ENCODE data around the gene AHCYL2. TPM values are rescaled to one million over a fixed set of nuclear protein-coding genes. Genes with fewer than 3 reads are reported as not detected.

AHCYL2 gene
- polyA plus RNA-seq, 3 donors, result 10.7 to 14.6 (median 12.1) TPM

DNA sequence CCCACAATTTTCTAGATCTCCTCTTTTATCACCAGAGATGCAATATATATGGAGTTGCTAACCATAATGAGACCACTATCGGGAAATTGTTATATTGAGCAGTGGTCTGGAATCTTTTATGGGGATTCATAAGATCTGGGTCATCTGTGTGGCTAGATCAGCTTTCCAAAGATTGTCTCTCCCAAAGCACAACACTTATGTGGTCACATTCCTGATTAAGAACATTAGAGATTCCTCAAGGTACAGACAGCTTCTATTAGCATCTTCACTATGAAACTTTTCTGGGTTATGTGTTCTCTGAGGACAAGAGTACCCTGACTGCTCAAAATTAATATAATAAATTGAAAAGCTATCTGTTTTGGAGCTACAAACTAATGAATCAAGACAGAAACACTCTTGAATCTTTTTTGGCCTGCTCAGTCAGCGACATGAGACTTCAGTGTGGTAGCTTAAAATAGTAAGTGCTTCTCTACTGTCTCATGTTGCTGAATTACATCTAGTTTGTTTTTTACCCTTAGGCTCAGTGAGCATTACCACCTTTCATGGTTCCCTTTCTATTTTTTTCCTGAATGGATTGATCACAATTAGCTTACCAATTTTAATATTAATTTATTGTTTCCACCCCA lies 166.8 kb downstream of the AHCYL2 start:
- Histone ChIP-seq H3K27me3 (ENCODE audit: control insufficient read depth in 2 of 2, insufficient read depth in 2 of 2, low read length in 2 of 2) (no peaks in the 10 kb centered on the region), H3K9me3 (replicated peaks in 1 of 2; ENCODE audit: control insufficient read depth in 1 of 2, insufficient read depth in 1 of 2, low read length in 2 of 2) (no peaks in the 10 kb centered on the region), H4K20me1 (ENCODE audit: insufficient read depth, low read length) (no peaks in the 10 kb centered on the region), H3K9ac (ENCODE audit: insufficient read depth, low read length, poor library complexity, severe bottlenecking) (no peak overlapping the region), H2AFZ (ENCODE audit: insufficient read depth, low read depth, low read length, poor library complexity, severe bottlenecking) (no peak overlapping the region), H3K27ac (ENCODE audit: low read depth in 1 of 2, low read length in 2 of 2) (no peak overlapping the region), H3K36me3 (replicated peaks in 1 of 2; ENCODE audit: control insufficient read depth in 1 of 2, insufficient read depth in 2 of 2, low read length in 2 of 2) (peaks cover 17 to 58% of the 10 kb centered on the region in 2 donors), H3K4me3 (replicated peaks in 1 of 3; ENCODE audit: low read depth in 2 of 3, low read length in 3 of 3) (no peak overlapping the region), H3K4me2 (replicated peaks; ENCODE audit: extremely low read depth, low read length, poor library complexity, severe bottlenecking) (no peak overlapping the region), H3K4me1 (ENCODE audit: control insufficient read depth in 1 of 2, insufficient read depth in 2 of 2, low read length in 2 of 2) (no peaks in the 10 kb centered on the region), H3K79me2 (ENCODE audit: insufficient read depth, low read length) (no peaks in the 10 kb centered on the region)
- Mint-ChIP-seq H3K4me1 (no peaks in the 10 kb centered on the region), H3K4me3 (no peak overlapping the region), H3K36me3 (peaks cover 39 to 46% of the 10 kb centered on the region in 2 donors), H3K9me3 (no peaks in the 10 kb centered on the region), H3K27ac (no peak overlapping the region), H3K27me3 (ENCODE audit: low read depth in 3 of 3) (peaks cover 0 to 2% (median 2%) of the 10 kb centered on the region in 3 donors)
- DNase-seq, result no peak
- TF ChIP-seq, protein P1, sequence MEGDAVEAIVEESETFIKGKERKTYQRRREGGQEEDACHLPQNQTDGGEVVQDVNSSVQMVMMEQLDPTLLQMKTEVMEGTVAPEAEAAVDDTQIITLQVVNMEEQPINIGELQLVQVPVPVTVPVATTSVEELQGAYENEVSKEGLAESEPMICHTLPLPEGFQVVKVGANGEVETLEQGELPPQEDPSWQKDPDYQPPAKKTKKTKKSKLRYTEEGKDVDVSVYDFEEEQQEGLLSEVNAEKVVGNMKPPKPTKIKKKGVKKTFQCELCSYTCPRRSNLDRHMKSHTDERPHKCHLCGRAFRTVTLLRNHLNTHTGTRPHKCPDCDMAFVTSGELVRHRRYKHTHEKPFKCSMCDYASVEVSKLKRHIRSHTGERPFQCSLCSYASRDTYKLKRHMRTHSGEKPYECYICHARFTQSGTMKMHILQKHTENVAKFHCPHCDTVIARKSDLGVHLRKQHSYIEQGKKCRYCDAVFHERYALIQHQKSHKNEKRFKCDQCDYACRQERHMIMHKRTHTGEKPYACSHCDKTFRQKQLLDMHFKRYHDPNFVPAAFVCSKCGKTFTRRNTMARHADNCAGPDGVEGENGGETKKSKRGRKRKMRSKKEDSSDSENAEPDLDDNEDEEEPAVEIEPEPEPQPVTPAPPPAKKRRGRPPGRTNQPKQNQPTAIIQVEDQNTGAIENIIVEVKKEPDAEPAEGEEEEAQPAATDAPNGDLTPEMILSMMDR (IDR thresholded peaks at IDR 0.05), result no peak
- intact Hi-C loops (cut with micrococcal nuclease), result no loop called here
- WGBS (ENCODE audit: insufficient coverage), result no CpG with 5 or more reads among the region's 2 CpGs

DNA sequence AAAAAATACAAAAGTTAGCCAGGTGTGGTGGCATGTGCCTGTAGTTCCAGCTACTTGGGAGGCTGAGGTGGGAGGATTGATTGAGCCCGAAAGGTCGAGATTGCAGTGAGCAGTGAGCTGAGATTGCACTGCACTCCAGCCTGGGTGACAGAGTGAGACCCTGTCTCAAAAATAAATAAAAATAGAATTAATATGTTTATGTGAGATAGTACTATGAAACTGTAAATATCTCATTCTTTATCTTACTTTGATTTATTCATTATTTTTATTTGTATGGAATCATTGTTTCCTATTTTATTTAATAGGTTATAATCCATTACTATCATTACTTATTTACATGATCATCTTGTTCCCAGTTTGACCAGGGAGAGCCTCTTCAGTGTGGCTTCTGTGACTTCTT lies 168.4 kb downstream of the AHCYL2 start:
- Histone ChIP-seq H3K27me3 (ENCODE audit: control insufficient read depth in 2 of 2, insufficient read depth in 2 of 2, low read length in 2 of 2) (no peaks in the 10 kb centered on the region), H3K9me3 (replicated peaks in 1 of 2; ENCODE audit: control insufficient read depth in 1 of 2, insufficient read depth in 1 of 2, low read length in 2 of 2) (no peaks in the 10 kb centered on the region), H3K36me3 (replicated peaks in 1 of 2; ENCODE audit: control insufficient read depth in 1 of 2, insufficient read depth in 2 of 2, low read length in 2 of 2) (peaks cover 17 to 54% of the 10 kb centered on the region in 2 donors), H3K9ac (ENCODE audit: insufficient read depth, low read length, poor library complexity, severe bottlenecking) (no peak overlapping the region), H2AFZ (ENCODE audit: insufficient read depth, low read depth, low read length, poor library complexity, severe bottlenecking) (no peak overlapping the region), H3K4me1 (ENCODE audit: control insufficient read depth in 1 of 2, insufficient read depth in 2 of 2, low read length in 2 of 2) (no peaks in the 10 kb centered on the region), H3K27ac (ENCODE audit: low read depth in 1 of 2, low read length in 2 of 2) (no peak overlapping the region), H4K20me1 (ENCODE audit: insufficient read depth, low read length) (no peaks in the 10 kb centered on the region), H3K4me3 (replicated peaks in 1 of 3; ENCODE audit: low read depth in 2 of 3, low read length in 3 of 3) (no peak overlapping the region), H3K79me2 (ENCODE audit: insufficient read depth, low read length) (no peaks in the 10 kb centered on the region), H3K4me2 (replicated peaks; ENCODE audit: extremely low read depth, low read length, poor library complexity, severe bottlenecking) (no peak overlapping the region)
- Mint-ChIP-seq H3K27ac (no peak overlapping the region), H3K4me3 (no peak overlapping the region), H3K4me1 (no peaks in the 10 kb centered on the region), H3K9me3 (no peaks in the 10 kb centered on the region), H3K27me3 (ENCODE audit: low read depth in 3 of 3) (peaks cover 0 to 2% (median 2%) of the 10 kb centered on the region in 3 donors), H3K36me3 (peaks cover 41 to 48% of the 10 kb centered on the region in 2 donors)
- no CpG with 5 or more reads among the region's 2 CpGs for WGBS (ENCODE audit: insufficient coverage)
- intact Hi-C loops (cut with micrococcal nuclease), result no loop called here
- TF ChIP-seq, protein P1 (IDR thresholded peaks at IDR 0.05), result no peak
- DNase-seq, result no peak
